Vagina (tissue), 2 donors: Measurements from ENCODE around the gene ZNF346. TPM values are rescaled to one million over a fixed set of nuclear protein-coding genes. Genes with fewer than 3 reads are reported as not detected.

ENCODE experiments used
- DNase-seq, 2 donors: peaks; one replicate each; pipeline ENCODE4 v3.0.0-alpha.2; 2017; ENCODE audit errors: extremely low spot score in 2 of 2
- H3K27ac ChIP-seq: fragments of 200-600 bp; sonication (generic); one replicate; pipeline ENCODE4 v1.5.1; 2019
- H3K27me3 ChIP-seq: fragments of 200-600 bp; sonication (generic); one replicate; pipeline ENCODE4 v1.5.1; 2019
- H3K36me3 ChIP-seq, 2 donors: fragments of 200-600 bp; sonication (generic); one replicate each; pipeline ENCODE4 v1.5.1; 2017 to 2019
- H3K4me1 ChIP-seq: fragments of 200-600 bp; sonication (generic); one replicate; pipeline ENCODE4 v1.5.1; 2019
- H3K4me3 ChIP-seq, 2 donors: fragments of 200-600 bp; sonication (generic); 1 replicate in 1 of 2; 2 replicates in 1 of 2; pipeline ENCODE4 v1.5.1; 2016 to 2019
- H3K9me3 ChIP-seq: fragments of 200-600 bp; sonication (generic); one replicate; pipeline ENCODE4 v1.5.1; 2019
- POLR2A ChIP-seq, 2 donors: fragments of 450-650 bp; IDR thresholded peaks; one replicate each; pipeline ENCODE4 v1.6.1; 2017; ENCODE audit warnings: antibody characterized with exemption in 2 of 2, mild to moderate bottlenecking in 2 of 2, moderate library complexity in 2 of 2
- POLR2AphosphoS5 ChIP-seq, 2 donors: sonication (generic); formaldehyde crosslinking; IDR thresholded peaks; one replicate each; pipeline ENCODE4 v1.9.0; 2017; ENCODE audit warnings: antibody characterized with exemption in 2 of 2, mild to moderate bottlenecking in 2 of 2, low read depth in 1 of 2; ENCODE audit not compliant: insufficient read depth in 1 of 2
- intact Hi-C: fragments of 100-400 bp; cut with DNase I; formaldehyde crosslinking; loops from one replicate; pipeline ENCODE4 v1.15.1; 2023
- total RNA-seq: library from RNA; depleted of rRNA; stranded (reverse); fragments of >200 nt; gene quantifications from one replicate; pipeline ENCODE4 v1.2.3, GENCODE V29; 2016
- TF ChIP-seq, protein P1 (sequence below), 3 experiments: fragments of 450-650 bp in 2 of 3; fragments of 200-600 bp in 1 of 3; sonication (generic) in 1 of 3; IDR thresholded peaks; one replicate each; pipeline ENCODE4 v1.5.1; 2017 to 2019; ENCODE audit warnings: antibody characterized with exemption in 3 of 3, mild to moderate bottlenecking in 2 of 3, moderate library complexity in 2 of 3

The ZNF346 gene
- total RNA-seq, 1 donor from 2014 or later: 52.1 TPM

DNA sequence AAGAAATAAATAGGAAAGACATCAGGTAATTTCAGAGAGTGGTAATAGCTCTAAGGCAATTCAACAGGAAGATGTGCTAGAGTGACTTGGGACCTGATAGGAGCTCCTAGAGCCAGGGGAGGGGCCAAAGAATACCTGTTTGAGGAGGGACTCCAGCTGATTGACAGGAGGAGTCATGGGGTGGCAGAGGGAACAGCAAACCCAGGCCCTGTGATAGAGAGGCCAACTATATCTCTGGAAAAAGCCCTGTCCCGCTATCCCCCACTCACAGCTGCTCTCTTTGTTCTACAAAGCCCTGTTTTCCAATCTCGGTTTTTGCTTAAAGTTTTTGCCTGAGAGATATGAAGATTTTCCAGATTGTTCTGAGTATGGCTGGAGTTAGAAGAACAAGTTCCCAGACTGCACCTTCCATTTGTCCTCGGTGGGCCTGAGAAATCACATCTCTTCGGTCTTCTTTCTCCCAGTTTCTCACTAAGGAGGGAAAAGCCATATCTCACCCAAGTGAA lies 102.0 kb downstream of the ZNF346 start:
- no peak for TF ChIP-seq POLR2A (IDR thresholded peaks at IDR 0.05)
- TF ChIP-seq, protein P1, sequence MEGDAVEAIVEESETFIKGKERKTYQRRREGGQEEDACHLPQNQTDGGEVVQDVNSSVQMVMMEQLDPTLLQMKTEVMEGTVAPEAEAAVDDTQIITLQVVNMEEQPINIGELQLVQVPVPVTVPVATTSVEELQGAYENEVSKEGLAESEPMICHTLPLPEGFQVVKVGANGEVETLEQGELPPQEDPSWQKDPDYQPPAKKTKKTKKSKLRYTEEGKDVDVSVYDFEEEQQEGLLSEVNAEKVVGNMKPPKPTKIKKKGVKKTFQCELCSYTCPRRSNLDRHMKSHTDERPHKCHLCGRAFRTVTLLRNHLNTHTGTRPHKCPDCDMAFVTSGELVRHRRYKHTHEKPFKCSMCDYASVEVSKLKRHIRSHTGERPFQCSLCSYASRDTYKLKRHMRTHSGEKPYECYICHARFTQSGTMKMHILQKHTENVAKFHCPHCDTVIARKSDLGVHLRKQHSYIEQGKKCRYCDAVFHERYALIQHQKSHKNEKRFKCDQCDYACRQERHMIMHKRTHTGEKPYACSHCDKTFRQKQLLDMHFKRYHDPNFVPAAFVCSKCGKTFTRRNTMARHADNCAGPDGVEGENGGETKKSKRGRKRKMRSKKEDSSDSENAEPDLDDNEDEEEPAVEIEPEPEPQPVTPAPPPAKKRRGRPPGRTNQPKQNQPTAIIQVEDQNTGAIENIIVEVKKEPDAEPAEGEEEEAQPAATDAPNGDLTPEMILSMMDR (IDR thresholded peaks at IDR 0.05): no peak
- TF ChIP-seq POLR2AphosphoS5 (IDR thresholded peaks at IDR 0.05; ENCODE audit: insufficient read depth in 1 of 2, low read depth in 1 of 2): no peak
- Histone ChIP-seq H3K27me3 (no peaks in the 10 kb centered on the region), H3K27ac (no peak overlapping the region), H3K36me3 (no peaks in the 10 kb centered on the region), H3K4me3 (no peak overlapping the region), H3K4me1 (no peaks in the 10 kb centered on the region), H3K9me3 (no peaks in the 10 kb centered on the region)
- intact Hi-C loops: no loop called here
- no peak for DNase-seq

DNA sequence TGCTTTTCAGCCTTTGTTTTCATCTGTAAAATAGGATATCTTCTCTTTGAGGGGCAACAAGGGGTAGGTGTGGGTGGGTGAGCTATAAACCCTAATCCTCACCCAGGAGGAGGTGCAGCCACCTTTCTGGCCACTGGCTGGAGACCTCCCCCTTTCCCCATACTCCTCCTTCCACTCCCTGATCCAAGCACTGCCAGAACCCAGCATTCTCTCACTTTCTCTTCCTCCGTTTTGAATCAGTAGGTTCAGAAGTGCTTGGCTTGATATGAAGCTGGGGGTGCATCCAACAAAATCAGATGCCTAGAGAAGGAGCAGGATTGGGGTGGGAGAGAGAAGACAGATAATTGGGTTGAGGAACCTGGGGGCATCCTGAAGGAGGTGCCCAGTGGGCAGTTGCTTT lies 104.3 kb downstream of the ZNF346 start:
- no peaks in the 10 kb centered on the region for H3K4me1 ChIP-seq
- intact Hi-C loops: no loop called here
- DNase-seq: no peak
- no peak overlapping the region for H3K27ac ChIP-seq
- no peaks in the 10 kb centered on the region for H3K27me3 ChIP-seq
- H3K4me3 ChIP-seq: no peak overlapping the region
- H3K9me3 ChIP-seq: no peaks in the 10 kb centered on the region
- TF ChIP-seq, protein P1 (IDR thresholded peaks at IDR 0.05): no peak
- no peak for TF ChIP-seq POLR2A (IDR thresholded peaks at IDR 0.05)
- H3K36me3 ChIP-seq: no peaks in the 10 kb centered on the region

DNA sequence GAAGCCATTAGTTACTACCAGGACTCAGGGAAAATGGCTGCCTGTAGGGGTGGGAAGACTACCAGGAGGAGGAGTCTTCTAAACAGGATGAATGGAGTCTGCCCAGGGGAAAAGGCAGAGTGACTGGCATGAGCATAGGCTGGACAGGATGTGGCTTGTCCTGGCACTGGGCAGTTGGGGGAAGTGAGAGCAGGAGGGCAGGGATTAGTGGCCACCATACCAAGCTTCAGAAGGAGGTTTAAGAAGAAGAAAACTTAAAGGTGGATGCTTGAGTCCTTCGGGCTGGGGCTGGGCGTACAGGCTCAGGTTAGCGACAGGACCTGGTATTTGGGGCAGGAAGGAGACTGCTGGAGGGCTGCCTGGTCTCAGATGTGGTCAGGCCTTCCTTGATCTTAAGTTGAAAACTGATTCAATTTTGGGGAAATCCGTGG lies 106.1 kb downstream of the ZNF346 start:
- H3K27me3 ChIP-seq: no peaks in the 10 kb centered on the region
- TF ChIP-seq POLR2AphosphoS5 (IDR thresholded peaks at IDR 0.05; ENCODE audit: insufficient read depth in 1 of 2, low read depth in 1 of 2) (no peak), POLR2A (IDR thresholded peaks at IDR 0.05) (no peak)
- TF ChIP-seq, protein P1 (IDR thresholded peaks at IDR 0.05): no peak
- no peak overlapping the region for H3K27ac ChIP-seq
- no peak for DNase-seq
- H3K4me3 ChIP-seq: no peak overlapping the region
- intact Hi-C loops: no loop called here
- no peaks in the 10 kb centered on the region for H3K9me3 ChIP-seq
- no peaks in the 10 kb centered on the region for H3K4me1 ChIP-seq
- no peaks in the 10 kb centered on the region for H3K36me3 ChIP-seq

DNA sequence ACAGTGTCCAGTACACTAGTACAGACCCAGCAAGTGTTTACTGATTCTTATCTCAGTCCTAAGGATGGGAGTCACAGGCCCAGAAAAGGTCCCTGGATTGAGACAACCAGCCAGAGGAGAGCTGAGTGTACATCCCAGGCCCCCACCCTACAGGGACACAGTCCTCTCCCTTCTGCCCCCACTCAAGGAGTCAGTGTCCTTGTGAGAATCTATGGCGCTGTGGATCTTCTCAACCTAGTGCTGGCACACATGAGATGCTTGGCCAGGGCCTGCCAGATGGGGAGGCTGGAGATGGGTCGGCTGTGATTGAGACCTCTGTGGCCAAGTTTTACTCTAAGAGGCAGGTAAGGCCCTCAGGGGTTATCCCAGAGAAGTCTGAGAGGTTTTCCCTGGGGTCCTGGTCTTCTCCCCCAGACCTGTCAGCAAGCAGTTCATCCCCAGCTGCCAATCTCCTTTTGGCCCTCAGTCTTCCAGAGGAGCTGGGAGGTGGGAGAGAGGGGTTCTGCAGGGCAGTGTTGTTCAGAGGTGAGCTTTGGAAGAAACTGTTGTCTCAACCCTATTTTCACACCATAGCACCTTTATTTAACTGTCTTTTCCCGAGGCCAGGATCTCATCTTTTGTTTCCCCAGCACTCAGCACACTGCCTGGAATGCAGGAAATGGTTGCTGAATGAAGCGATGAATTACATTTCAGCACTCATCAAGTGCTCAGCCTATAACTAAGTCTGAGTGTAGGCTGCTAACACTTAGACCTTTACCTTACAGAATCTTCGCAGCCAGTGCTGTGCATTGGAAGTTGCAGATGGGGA lies 107.9 kb downstream of the ZNF346 start:
- H3K27ac ChIP-seq: no peak overlapping the region
- H3K27me3 ChIP-seq: no peaks in the 10 kb centered on the region
- no peaks in the 10 kb centered on the region for H3K9me3 ChIP-seq
- H3K4me1 ChIP-seq: peaks cover 9% of the 10 kb centered on the region
- no peak for DNase-seq
- no peaks in the 10 kb centered on the region for H3K36me3 ChIP-seq
- intact Hi-C loops: no loop called here
- no peak for TF ChIP-seq POLR2AphosphoS5 (IDR thresholded peaks at IDR 0.05; ENCODE audit: insufficient read depth in 1 of 2, low read depth in 1 of 2)
- TF ChIP-seq POLR2A (IDR thresholded peaks at IDR 0.05): no peak
- TF ChIP-seq, protein P1 (IDR thresholded peaks at IDR 0.05): no peak
- no peak overlapping the region for H3K4me3 ChIP-seq

Other genes starting within 250 kb of the ZNF346 start
- gene UNC5A, start 212.1 kb upstream of the ZNF346 start, total RNA-seq: not detected
- gene HK3, start 123.3 kb upstream of the ZNF346 start, total RNA-seq: 7.4 TPM
- gene UIMC1, start 15.9 kb upstream of the ZNF346 start, total RNA-seq: 42.2 TPM
- gene FGFR4, start 64.2 kb downstream of the ZNF346 start, total RNA-seq: 12.0 TPM
- 45.4 TPM for gene NSD1, start 111.1 kb downstream of the ZNF346 start, total RNA-seq